Endothelial cell of umbilical vein (primary cell): ENCODE results near the gene ARHGAP27.
"Not testable (repeated sequence)": the region's sequence is repeated elsewhere in the genome, so short reads cannot be mapped to it uniquely, and the experiment has no call there.

ENCODE experiments used
- CTCF ChIP-seq, 2 donors: IDR thresholded peaks; 1 replicate in 1 of 2; 2 replicates in 1 of 2; pipeline ENCODE4 v1.5.1; 2011; ENCODE audit warnings: low read length in 2 of 2, mild to moderate bottlenecking in 2 of 2, moderate library complexity in 2 of 2, control low read depth in 1 of 2, inconsistent platforms in 1 of 2, low read depth in 1 of 2; ENCODE audit not compliant: insufficient read depth in 1 of 2; ENCODE audit errors: extremely low read depth in 1 of 2
- EZH2 ChIP-seq: IDR thresholded peaks from 2 replicates; pipeline ENCODE4 v1.6.1; 2012; ENCODE audit warnings: borderline replicate concordance, low read depth, mild to moderate bottlenecking, moderate library complexity, low read length, inconsistent platforms; ENCODE audit not compliant: severe bottlenecking
- GATA2 ChIP-seq: IDR thresholded peaks from 2 replicates; pipeline ENCODE4 v1.7.0; 2011; ENCODE audit warnings: low read depth, mild to moderate bottlenecking, moderate library complexity, mixed read lengths, low read length; ENCODE audit not compliant: insufficient read length, insufficient read depth
- MAX ChIP-seq: IDR thresholded peaks from 2 replicates; pipeline ENCODE4 v1.6.1; 2011; ENCODE audit not compliant: insufficient read depth, insufficient read length
- POLR2A ChIP-seq: IDR thresholded peaks from 2 replicates; pipeline ENCODE4 v1.6.1; 2012; ENCODE audit warnings: low read depth, mild to moderate bottlenecking, control low read depth, low read length
- POLR2AphosphoS5 ChIP-seq: IDR thresholded peaks from 2 replicates; pipeline ENCODE4 v1.6.1; 2012; ENCODE audit warnings: low read depth, mild to moderate bottlenecking, control low read depth, low read length, moderate library complexity; ENCODE audit not compliant: insufficient read depth

- not testable (repeated sequence) for TF ChIP-seq POLR2A; CTCF (IDR thresholded peaks at IDR 0.05; ENCODE audit: extremely low read depth in 1 of 2, insufficient read depth in 1 of 2, low read depth in 1 of 2, low read length in 2 of 2); POLR2AphosphoS5; MAX; EZH2; GATA2
These were observed 16.6 kb upstream of the ARHGAP27 start for GRCh38 chr17:45449260-45449659.
